Esophagus mucosa (tissue), 1 donor: ENCODE data around the gene LSM11. TPM values are rescaled to one million over a fixed set of nuclear protein-coding genes. Genes with fewer than 3 reads are reported as not detected.
A peak's percentile ranks its signal among the peaks of the same experiment; 100 is the strongest.
"Not testable (repeated sequence)": the region's sequence is repeated elsewhere in the genome, so short reads cannot be mapped to it uniquely, and the experiment has no call there.

Source experiments
- ATAC-seq: fragments of 200-7000 bp; cut with Tn5 transposase; one replicate; pipeline ENCODE4 v1.9.1; 2020
- total RNA-seq: library from RNA; stranded (reverse); gene quantifications from one replicate; pipeline ENCODE4 v1.2.4, GENCODE V29; 2023
- donor health status: DM: yes; HTN: yes; CAD: no.

LSM11 gene
- total RNA-seq: 2.0 TPM

DNA sequence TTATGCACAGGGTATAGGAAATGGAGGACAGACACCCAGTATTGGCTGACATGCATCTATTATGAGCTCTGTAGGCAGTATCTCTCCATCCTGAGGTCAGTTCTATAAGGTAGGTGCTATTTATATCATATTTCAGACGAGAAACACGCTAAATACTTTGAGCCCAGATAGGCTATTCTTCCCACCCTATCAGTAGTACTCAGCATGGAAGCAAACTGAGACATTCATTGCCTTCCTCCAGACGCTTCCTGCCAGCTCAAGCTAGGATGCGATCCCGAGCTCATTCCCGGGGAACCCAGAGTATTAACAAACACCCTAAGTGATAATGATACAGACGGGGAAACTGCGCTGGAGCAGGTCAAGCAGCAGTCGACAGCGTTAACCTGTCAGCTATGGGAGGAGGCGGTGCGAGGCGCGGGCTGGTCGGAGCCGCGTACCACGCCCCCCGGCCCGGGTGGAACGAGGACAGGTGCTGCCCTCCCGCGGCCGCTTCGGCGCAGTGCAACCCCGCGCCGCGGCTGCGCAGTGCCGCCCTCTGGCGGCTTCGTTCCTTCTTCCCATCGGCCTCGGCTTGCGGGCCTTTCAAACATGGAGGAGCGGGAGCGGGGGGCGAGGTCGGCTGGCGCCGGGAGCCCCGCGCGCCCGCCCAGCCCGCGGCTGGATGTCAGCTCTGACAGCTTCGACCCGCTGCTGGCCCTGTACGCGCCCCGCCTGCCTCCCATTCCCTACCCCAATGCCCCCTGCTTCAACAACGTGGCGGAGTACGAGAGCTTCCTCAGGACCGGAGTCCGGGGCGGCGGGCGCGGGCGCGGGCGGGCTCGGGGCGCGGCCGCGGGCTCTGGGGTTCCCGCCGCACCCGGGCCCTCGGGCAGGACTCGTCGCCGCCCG, at the start of gene LSM11:
Gene LSM11, plus strand, starts transcription at position 550 of the 888 bp plus-strand sequence. Its CDS starts 39 bp downstream, at position 589.
- ATAC-seq: peak; percentile 100

DNA sequence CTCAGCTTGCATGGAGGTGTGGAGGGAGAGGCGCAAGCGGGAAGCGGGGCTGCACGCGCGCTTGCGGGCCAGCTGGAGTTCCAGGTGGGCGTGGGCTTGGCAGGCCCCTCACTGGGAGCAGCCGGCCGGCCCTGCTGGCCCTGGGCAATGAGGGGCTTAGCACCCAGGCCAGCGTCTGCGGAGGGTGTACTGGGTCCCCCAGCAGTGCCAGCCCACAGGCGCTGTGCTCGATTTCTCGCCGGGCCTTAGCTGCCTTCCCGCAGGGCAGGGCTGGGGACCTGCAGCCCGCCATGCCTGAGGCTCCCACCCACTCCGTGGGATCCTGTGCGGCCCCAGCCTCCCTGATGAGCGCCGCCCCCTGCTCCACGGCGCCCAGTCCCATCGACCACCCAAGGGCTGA, 49.7 kb upstream of the LSM11 start:
- not testable (repeated sequence) for ATAC-seq

DNA sequence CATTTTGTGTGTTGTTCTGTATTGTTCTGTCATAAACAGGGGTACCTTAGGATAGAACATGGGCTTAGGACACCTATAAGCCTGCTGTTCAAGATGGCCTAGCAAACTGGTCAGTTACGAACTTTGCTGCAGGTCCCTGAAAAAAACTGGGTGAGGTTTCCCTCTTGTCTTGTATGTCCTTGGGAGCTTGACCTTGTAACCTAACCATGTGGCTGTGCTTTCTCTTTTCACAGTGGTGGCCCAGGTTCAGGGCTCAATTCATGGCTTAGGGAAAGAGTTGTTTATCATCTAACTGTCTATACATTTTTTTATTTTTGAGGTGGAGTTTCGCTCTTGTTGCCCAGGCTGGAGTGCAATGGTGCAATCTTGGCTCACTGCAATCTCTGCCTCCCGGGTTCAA, 47.4 kb upstream of the LSM11 start:
- ATAC-seq: not testable (repeated sequence)

DNA sequence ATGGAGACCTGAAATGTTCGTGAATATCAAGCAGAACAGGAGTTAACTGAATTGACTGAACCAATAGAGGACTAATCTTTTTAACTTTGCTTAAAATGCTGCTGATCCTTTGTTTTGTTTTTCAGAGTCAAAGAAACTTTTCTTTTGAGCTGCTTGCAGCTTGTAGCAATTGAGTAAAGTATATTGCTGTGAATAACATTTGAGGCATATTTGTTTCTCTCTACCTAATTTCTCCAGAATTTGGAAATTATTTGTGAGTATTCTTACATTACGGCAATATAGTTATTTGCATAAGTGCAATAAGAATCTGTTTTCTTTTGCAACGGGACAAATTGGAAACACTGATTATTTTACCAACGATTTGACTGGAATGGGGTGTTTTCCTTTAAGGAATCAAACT, 44.8 kb upstream of the LSM11 start:
- not testable (repeated sequence) for ATAC-seq

DNA sequence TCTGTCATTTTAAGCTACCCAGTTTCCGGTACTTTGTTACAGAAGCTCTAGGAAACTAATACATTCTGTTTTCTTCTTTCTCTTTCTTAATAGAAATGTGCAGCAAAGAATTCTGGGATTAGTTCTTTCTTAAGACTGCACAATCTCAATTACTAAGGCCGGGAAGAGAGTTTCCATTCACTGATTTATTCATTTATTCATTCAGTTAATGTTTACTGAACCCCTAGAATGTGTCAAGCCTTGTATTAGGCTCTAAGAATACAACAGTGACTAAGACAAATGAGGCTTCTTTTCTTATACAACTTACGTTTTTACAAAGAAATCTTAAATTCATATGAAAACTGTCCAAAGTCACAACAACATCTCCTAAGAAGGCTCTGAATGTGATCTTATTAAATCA, 39.8 kb upstream of the LSM11 start:
- no peak for ATAC-seq

DNA sequence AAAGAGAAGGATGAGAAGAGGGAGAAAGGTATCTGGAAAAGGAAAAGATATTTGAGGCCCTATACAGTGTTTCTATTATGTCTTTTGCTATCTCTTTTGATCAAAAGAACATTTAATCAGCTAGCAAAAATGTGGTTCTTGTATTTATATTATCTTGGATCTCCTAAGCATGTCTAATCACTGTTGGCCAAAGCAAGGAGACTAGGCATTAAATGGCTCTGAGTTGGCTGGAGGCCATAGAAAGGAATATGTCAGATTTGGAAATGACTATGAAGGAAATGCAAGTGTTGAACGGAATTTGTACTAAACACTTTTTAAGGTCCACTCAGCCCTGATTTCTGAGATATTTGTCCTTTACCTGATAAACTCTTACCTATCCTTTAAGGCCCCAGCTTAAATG, 34.6 kb upstream of the LSM11 start:
- ATAC-seq: no peak

DNA sequence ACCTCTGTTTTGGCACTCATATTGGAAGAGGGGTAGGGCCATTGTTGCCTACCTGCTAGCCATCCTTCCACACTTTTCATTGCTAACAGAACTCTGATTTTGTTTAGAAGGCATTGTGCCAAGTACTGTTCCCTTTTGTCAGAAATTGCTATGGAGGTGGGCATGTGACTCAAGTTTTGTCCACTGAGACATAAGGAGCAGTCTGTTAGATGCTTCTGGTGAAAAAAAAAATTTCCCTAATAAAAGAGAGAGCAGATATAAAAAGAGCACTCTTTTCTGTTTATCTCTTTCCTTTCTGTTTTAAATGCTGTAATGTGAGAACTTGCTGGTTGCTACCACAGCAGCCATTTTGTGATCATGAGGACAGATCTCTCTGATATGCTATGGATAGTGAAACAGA, 34.2 kb upstream of the LSM11 start:
- ATAC-seq: no peak

DNA sequence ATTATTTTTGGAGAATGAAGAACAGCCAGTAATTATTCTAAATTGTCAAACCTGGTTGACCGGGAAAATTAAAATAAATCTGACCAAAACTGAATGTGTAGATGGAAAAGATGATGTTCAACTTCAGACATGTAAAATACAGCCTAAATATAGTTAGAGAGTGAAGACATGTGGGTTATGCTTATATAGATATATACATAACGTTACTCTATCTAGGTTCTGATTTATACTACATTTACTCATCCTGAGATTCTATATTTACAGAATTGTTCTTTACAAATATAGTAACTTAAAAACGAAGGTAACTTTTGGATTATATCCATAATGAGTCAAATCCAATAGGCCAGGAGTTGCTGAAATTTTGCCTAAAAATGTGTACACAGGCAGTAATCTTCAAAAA, 33.1 kb upstream of the LSM11 start:
- no peak for ATAC-seq

DNA sequence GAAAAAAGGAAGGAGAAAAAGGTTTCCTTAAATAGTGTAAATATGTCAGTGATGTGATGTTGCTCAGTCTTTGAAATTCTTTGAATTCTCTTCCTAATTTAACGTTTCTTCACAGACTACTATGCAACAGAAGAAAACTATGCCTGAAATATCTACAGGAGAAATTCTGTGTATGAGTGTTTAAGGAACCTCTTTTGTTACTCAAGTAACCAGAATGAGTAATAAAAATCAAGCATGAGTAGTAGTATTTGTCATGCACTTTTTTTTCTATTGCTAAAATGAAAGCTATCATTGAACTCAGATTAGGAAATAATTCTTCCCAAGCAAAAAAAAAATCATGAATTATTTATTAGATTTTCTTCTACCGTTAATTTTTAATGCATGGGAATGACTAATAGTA, 32.6 kb upstream of the LSM11 start:
- ATAC-seq: no peak

DNA sequence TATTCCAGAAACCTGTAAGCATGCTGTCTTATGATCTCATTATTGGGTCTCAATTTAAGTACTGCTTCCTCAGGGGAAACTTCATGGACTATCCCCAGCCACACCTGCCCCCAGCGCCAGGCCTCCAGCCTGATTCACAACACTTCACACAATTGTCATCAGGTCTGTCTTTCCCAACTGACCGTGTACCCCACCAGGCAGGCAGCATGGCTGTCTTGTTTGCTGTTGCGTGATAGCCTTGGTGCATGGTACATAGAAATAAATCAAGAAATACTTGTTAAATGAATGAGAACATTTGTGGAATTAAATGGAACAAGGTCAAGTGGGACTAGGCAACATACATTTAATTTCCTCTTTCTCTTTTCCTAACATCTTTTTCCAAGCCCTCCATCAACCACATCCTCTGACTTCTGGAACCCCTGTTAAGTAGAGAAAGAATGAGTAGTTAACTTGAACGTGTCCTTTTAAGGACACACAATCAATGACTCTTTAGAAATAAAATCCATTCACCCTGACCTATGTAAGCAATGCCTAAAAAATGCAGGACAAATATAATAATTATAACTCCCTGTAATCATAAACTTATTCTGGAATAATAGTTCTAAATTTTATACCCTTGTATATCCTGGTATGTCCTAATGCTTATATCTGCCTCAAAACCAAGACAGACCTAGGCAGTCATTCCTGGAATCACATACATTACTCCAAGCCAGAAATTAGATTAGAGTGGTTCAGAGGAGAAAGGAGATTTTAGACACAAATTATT, 29.5 kb upstream of the LSM11 start:
- no peak for ATAC-seq

DNA sequence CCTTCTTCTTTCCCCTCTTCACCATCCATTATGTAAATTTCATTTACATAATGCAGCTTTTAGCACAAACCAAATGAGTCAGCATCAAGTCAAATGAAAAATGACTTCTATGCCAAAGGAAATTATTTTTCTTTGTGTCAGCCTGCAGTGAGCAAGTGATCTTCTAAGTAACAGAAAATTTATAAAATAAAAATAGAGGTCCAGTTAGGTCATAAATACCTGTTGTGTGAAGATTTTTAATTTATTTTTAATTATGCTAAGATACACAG, 29.0 kb upstream of the LSM11 start:
- ATAC-seq: no peak

DNA sequence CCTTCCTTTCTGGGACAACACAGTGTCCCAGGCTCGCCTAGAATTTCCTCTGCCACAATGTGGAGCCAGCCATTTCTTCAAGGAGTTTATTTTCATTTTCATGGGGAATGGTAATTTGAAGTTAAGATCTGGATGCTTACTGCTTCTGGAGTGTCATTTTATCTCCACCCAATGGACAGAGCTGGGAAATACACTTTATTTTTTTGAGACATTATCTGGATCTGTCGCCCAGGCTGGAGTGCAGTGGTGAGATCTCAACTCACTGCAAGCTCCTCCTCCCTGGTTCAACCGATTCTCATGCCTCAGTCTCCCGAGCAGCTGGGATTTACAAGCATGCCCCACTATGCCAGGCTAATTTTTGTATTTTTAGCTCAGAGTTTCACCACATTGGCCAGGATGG, 25.0 kb upstream of the LSM11 start:
- ATAC-seq: peak; percentile 72

DNA sequence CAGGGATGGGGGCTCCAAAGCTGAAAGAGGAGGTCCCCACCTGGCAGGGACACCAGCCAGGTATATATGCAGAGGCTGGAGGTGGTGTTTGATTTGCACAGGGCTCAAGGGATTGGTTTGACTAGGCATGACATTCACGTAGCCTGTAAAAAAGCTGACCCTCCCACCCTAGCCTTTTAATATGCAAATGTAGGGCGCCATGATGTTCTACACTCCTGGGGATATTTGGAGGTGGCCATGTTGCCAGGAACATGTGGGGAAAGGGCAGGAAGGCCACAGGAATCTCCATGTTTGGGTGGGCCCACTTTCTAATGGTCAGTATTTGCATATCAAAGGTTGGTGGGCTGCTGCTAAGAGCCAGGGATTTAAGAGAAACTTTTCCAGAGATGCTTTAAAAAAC, 24.3 kb upstream of the LSM11 start:
- no peak for ATAC-seq

DNA sequence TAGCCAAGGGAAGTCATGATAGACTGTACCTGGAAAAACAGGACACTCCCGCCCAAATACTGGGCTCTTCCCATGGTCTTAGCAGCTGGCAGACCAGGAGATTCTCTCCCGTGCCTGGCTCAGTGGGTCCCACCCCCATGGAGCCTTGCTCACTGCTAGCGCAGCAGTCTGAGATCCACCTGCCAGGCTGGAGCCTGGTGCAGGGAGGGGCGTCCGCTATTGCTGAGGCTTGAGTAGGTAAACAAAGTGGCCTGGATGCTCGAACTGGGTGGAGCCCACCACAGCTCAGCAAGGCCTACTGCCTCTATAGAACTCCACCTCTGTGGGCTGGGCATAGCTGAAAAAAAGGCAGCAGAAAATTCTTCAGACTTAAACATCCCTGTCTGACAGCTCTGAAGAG, 22.4 kb upstream of the LSM11 start:
- no peak for ATAC-seq

DNA sequence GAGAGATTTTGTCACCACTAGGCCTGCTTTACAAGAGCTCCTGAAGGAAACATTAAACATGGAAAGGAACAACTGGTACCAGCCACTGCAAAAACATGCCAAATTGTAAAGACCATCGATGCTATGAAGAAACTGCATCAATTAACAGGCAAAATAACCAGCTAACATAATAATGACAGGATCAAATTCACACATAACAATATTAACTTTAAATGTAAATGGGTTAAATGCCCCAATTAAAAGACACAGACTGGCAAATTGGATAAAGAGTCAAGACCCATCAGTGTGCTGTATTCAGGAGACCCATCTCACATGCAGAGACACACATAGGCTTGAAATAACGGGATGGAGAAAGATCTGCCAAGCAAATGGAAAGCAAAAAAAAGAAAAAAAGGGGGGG, 20.6 kb upstream of the LSM11 start:
- not testable (repeated sequence) for ATAC-seq

DNA sequence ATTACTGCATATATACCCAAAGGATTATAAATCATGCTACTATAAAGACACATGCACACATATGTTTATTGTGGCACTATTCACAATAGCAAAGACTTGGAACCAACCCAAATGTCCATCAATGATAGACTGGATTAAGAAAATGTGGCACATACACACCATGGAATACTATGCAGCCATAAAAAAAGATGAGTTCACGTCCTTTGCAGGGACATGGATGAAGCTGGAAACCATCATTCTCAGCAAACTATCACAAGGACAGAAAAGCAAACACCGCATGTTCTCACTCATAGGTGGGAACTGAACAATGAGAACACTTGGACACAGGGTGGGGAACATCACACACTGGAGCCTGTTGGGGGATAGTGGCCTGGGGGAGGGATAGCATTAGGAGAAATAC, 16.9 kb upstream of the LSM11 start:
- not testable (repeated sequence) for ATAC-seq

DNA sequence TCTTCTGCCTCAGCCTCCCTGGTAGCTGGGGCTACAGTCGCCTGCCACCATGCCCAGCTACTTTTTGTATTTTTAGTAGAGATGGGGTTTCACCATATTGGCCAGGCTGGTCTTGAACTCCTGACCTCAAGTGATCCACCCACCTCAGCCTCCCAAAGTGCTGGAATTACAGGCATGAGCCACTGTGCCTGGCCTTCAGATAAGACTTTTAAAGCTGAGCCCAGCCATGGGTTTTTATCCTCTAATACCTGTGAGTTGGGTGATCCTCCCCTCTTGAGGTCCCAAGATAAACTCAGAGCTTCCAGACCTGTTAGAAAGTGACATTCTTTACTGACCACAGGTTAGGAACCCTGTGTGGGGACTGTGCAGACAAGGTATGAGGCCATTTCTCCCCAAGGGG, 15.7 kb upstream of the LSM11 start:
- not testable (repeated sequence) for ATAC-seq

DNA sequence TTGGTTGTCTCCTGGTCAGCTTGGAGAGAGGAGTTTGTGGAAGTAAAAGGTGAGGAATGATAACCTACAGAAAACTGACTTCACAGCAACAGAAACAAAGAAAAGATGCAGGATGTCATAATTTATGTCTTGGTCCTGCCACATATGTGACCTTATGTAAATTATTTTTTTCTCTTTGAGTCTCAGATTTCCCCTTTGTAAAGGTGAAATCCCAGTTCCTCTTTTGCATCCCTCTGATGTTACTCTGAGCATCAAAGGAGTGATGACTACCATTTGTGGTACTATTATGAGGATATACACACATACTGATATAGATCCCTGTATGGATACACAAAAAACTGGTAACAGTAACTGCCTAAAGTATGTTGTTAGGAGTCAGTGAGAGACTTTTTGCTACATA, 13.7 kb upstream of the LSM11 start:
- ATAC-seq: no peak

DNA sequence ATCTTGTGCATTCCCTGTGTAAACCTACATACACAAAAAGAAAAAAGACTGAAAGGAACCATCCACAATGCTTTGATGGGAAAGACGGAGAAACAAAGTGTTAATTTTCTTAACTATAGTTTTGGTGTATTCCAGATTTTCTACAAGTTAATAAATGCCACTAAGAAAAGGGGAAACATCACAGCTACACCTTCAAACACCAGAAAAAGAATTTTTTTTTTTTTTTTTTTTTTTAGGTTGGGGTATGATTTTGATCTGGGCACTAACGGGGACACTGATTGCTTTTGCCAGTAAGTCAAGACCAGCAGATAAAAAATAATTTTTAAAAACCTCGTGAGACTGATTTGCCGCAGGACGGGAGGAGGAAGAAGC, 12.6 kb upstream of the LSM11 start:
- no peak for ATAC-seq

DNA sequence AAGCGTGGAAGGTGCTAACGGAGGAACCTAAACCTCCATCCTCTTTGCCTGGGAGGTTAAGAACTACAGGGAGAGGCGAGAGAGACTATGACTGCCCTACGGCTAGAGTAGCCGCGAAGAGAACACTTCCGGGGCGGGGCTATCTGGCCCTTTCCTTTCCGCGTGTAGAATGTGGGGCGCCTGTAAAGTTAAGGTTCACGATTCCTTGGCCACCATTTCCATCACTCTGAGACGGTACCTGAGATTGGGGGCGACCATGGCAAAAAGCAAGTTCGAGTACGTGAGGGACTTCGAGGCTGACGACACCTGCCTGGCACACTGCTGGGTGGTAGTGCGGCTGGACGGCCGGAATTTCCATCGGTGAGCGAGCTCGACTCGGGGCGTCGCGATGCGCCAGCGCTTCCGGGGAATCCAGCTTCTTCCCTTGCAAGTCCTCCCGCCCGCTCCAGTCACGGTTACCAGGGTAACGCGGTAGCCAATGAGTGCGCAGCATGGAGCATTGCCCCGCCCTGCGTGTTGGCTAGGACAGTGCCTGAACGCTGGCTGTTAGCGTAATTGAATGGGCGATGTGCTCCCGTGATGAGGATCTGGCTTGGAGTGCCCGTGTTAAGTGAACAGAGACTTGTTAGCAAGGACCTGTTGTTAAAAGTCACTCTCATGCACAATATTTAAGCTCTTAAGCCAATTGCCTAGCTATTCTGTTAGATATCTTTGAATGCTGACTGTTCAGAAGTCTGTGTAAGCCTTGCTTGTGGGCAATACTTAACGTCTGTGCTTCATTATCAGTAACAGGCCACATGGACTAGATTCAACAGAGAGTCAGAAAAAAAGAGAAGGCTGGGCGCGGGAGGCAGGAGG, 12.0 kb upstream of the LSM11 start, which contains the start of gene THG1L:
Gene THG1L, plus strand, starts transcription at position 149 of the 858 bp plus-strand sequence. Its CDS starts 21 bp downstream, at position 170.
- ATAC-seq: peak; percentile 100

DNA sequence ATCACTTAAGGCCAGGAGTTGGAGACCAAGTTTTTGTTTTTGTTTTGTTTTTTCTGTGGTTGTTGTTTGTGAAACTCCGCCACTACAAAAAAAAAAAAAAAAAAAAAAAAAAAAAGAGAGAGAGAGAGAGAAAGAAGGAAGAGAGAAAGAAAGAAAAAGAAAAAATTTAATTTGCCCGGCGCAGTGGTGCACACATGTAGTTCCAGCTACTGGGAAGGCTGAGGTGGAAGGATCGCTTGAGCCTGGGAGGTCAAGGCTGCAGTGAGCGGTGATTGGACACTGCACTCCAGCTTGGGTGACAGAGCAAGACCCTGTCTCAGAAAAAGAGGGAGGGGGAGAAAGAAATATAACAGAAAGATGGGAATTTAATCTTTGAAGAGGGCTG, 11.4 kb upstream of the LSM11 start:
- ATAC-seq: no peak

DNA sequence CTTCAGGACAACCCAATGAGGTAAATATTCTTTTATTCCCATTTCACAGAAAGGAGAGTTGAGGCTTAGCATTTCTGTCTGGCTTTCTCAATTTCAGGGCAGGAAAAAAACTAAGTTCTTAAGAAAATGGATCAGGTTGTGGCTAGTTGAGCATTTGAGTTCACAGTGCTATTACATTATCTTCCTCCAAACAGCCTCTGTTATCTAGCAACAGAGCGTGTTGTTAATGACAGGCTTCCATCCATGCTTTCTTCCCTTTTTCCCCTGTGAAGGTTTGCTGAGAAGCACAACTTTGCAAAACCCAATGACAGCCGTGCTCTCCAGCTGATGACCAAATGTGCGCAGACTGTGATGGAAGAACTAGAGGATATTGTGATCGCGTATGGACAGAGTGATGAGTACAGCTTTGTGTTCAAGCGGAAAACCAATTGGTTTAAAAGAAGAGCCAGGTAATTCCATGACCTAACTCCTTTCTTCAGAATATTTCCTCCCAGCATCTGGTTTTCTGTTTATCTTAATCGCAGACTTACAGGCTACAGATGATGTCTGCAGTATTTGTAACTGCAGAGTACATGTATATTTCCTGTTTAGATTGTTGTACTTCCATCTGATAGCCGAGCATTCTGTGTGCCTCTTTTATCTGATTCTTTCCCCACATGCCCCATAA, 10.8 kb upstream of the LSM11 start:
- no peak for ATAC-seq

DNA sequence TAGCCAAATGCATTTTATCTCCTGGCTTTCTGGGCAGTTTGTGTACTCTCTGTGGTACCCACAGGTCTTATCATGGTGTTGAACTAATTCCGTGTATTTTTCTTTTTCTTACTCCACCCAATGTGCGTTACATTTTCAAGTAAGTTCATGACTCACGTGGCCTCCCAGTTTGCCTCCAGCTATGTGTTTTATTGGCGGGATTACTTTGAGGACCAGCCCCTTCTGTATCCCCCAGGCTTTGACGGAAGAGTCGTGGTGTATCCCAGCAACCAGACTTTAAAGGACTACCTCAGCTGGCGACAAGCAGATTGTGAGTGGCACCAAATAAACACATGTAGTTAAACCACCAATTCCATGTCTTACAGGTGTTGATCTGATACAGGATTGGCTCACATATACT, 9.1 kb upstream of the LSM11 start:
- no peak for ATAC-seq
